HFFc6 (cell line): ENCODE data around the gene DDX39A. TPM values are rescaled to one million over a fixed set of nuclear protein-coding genes. Genes with fewer than 3 reads are reported as not detected.

ENCODE experiments used
- DNase-seq: peaks from one replicate; pipeline ENCODE4 v3.0.0-alpha.2; 2018
- H3K27ac Mint-ChIP-seq: 2 replicates; pipeline ENCODE4 v1.8.0; 2020; ENCODE audit warnings: mild to moderate bottlenecking, mixed read lengths
- H3K27me3 Mint-ChIP-seq: 2 replicates; pipeline ENCODE4 v1.8.0; 2021; ENCODE audit warnings: mild to moderate bottlenecking, moderate library complexity, mixed read lengths; ENCODE audit not compliant: insufficient read depth
- H3K36me3 Mint-ChIP-seq: 2 replicates; pipeline ENCODE4 v1.8.0; 2021; ENCODE audit warnings: low read depth, mixed read lengths
- H3K4me1 Mint-ChIP-seq: 2 replicates; pipeline ENCODE4 v1.8.0; 2020; ENCODE audit warnings: low read depth, mixed read lengths
- H3K4me3 Mint-ChIP-seq: 2 replicates; pipeline ENCODE4 v1.8.0; 2020; ENCODE audit warnings: mild to moderate bottlenecking, moderate library complexity, mixed read lengths
- H3K9me3 Mint-ChIP-seq: 2 replicates; pipeline ENCODE4 v1.8.0; 2020; ENCODE audit warnings: mild to moderate bottlenecking, mixed read lengths
- total RNA-seq, 6 experiments: library from RNA; stranded (reverse); fragmentation: NEBNext Ultra II Directional; extraction: Animal tissue kit (Norgen Biotek cat#: 25700); gene quantifications; 2 replicates in 1 of 6; 3 replicates in 5 of 6; pipeline ENCODE4 v1.2.3, GENCODE V29; 2021
- TF ChIP-seq, protein P1 (sequence below): fragments of 200-600 bp; sonication (generic); IDR thresholded peaks from 2 replicates; pipeline ENCODE4 v1.5.0; 2021; ENCODE audit warnings: antibody characterized with exemption, mild to moderate bottlenecking

DDX39A gene
- total RNA-seq, 6 experiments from 2014 or later, result 52.5 to 82.7 (median 78.0) TPM

DNA sequence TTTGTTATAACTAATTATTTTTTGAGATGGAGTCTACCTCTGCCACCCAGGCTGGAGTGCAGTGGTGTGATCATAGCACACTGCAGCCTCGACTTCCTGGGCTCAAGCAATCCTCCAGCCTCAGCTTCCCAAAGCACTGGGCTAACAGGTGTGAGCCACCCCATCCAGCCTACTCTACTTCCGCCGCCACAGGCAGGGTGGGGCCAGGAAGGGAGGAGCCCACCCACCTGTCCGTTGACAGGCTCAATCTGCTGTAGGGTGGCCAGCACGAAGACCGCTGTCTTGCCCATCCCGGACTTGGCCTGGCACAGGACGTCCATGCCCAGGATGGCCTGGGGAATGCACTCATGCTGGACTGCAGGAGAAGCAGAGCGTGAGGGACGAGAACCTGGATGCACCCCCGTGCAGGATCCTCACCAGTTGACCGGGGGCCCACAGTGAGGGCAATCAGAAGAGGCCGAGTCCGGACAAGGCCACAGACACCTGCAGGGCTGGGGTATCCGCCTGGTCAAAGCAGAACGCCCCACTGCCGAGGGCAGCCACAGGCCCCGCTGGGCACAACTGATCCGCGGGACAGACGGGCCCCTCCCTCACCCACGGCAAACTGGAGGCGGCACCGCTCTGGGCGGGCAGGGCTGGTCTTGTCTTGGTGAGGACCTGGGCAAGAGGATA, 6.7 kb downstream of the DDX39A start:
- H3K9me3 Mint-ChIP-seq, result no peaks in the 10 kb centered on the region
- H3K27me3 Mint-ChIP-seq, result peaks cover 12% of the 10 kb centered on the region
- no peak overlapping the region for H3K4me3 Mint-ChIP-seq
- TF ChIP-seq, protein P1, sequence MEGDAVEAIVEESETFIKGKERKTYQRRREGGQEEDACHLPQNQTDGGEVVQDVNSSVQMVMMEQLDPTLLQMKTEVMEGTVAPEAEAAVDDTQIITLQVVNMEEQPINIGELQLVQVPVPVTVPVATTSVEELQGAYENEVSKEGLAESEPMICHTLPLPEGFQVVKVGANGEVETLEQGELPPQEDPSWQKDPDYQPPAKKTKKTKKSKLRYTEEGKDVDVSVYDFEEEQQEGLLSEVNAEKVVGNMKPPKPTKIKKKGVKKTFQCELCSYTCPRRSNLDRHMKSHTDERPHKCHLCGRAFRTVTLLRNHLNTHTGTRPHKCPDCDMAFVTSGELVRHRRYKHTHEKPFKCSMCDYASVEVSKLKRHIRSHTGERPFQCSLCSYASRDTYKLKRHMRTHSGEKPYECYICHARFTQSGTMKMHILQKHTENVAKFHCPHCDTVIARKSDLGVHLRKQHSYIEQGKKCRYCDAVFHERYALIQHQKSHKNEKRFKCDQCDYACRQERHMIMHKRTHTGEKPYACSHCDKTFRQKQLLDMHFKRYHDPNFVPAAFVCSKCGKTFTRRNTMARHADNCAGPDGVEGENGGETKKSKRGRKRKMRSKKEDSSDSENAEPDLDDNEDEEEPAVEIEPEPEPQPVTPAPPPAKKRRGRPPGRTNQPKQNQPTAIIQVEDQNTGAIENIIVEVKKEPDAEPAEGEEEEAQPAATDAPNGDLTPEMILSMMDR, result no peak
- peaks cover 34% of the 10 kb centered on the region for H3K36me3 Mint-ChIP-seq
- H3K27ac Mint-ChIP-seq, result no peak overlapping the region
- DNase-seq, result no peak
- peaks cover 34% of the 10 kb centered on the region for H3K4me1 Mint-ChIP-seq

DNA sequence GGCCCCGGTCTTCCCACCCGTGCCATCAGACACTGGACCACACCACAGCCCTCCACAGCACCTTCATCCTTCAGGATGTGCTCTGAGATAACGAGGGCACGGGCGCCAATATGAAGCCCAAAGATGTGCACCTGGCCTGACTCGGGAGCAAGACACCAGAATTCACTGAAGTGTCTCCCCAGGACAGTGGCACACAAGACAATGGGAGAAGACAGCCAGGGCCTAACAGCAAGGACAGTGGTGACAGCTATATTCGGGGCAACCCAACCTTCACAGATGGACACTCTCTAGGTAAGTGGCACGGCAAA, 7.2 kb downstream of the DDX39A start:
- Mint-ChIP-seq H3K4me3 (no peak overlapping the region), H3K27ac (peak overlapping the region; percentile 33; the same call in 1 of the 2 replicates), H3K36me3 (peaks cover 34% of the 10 kb centered on the region)

DNA sequence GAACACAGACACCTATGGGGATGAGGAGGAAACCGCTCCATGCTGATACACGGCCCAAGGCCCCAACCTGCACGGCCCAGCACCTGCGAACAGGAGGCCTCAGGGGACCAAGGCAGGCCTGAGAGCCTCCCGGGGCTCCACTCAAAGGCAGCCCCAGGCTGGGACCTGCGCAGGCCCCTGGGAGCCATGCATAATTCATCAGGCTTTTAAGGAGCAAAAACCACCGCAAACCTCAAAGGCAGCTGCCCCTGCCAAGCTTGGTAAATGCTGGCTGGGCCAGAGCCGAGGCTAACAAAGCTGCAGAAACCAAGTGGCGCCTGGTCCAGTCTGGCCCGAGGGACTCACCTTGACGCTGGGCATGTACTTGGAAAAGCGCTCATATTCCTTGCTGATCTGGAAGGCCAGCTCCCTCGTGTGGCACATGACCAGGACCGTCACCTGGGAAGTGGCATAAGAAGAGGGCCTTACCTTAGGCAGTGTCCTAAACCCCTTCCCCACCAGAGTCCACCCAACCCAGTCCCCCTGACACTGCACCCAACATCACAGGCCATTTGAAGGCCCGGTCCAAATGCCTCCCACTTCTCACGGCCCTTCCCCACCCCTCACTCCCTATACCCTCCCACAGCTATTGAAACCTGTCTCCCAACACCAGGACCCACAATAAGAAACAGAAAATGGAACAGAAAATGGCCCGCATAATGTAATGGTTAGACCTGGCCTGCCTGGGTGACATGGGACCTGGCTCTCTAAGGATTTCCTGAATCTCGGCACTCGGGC, 7.8 kb downstream of the DDX39A start:
- Mint-ChIP-seq H3K36me3 (peaks cover 36% of the 10 kb centered on the region), H3K27ac (no peak overlapping the region; the same call in 1 of the 2 replicates), H3K4me3 (no peak overlapping the region), H3K9me3 (peaks cover 7% of the 10 kb centered on the region; the same call in 1 of the 2 replicates), H3K4me1 (peaks cover 24% of the 10 kb centered on the region), H3K27me3 (peaks cover 13% of the 10 kb centered on the region)
- no peak for DNase-seq
- TF ChIP-seq, protein P1, result no peak

More for the DNA sequence above, 7.2 kb downstream of the DDX39A start:
- Mint-ChIP-seq H3K27me3 (peaks cover 12% of the 10 kb centered on the region), H3K4me1 (peaks cover 30% of the 10 kb centered on the region), H3K9me3 (peaks cover 3% of the 10 kb centered on the region; the same call in 1 of the 2 replicates)
- TF ChIP-seq, protein P1, result no peak
- no peak for DNase-seq

DNA sequence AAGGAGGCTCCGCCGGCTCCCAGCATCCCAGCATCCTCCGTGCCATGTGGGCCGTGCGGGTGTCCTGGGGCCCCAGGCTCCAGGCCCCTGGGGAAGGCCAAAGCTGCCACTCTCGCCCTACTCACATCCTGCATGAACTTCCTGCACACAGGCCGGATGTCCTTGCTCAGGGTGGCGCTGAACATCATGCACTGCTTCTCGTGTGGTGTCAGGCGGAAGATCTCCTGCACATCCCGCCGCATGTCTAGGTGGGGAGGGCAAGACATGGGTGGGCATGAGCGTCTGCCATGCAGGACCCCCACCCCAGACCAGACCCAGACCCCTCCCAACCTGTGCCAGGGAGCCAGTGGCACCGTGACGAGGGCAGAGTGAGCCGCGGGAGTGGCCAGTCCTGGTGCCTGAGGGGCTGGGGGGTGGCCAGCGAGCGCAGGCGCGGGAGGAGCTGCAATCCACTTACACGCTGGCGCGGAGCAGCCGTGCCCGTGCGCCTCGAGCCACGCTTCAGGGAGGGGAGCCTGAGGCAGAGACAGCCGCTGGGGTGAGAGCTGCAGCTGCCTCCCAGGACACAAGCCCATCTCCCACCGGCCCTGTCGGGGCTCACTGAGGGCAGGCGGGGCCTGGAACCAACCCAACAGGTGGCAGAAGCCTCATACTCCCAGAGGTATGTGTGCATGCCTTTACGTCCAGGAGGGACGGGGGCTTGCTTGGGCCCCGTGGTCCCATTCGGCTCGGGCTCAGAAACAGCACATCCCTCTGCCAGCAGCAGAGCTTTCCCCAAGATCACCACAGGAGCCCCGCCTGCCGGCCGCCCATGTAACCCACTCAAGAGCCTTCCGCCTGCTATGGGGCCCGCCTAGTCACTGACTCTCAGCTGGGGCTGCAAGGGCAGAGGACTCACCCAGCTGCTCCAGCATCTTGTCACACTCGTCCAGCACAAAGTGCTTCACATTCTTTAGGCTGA, 8.8 kb downstream of the DDX39A start:
- TF ChIP-seq, protein P1, result no peak
- H3K27ac Mint-ChIP-seq, result no peak overlapping the region
- peaks cover 7% of the 10 kb centered on the region; the same call in 1 of the 2 replicates for H3K9me3 Mint-ChIP-seq
- no peak for DNase-seq
- H3K27me3 Mint-ChIP-seq, result peaks cover 12% of the 10 kb centered on the region
- peaks cover 17% of the 10 kb centered on the region for H3K4me1 Mint-ChIP-seq
- no peak overlapping the region for H3K4me3 Mint-ChIP-seq
- peaks cover 35% of the 10 kb centered on the region for H3K36me3 Mint-ChIP-seq
